ENCODE data around the gene NCOA5. TPM values are rescaled to one million over a fixed set of nuclear protein-coding genes. Genes with fewer than 3 reads are reported as not detected.

The NCOA5 gene
- total RNA-seq, 1 donor from 2014 or later: 42.9 TPM

DNA sequence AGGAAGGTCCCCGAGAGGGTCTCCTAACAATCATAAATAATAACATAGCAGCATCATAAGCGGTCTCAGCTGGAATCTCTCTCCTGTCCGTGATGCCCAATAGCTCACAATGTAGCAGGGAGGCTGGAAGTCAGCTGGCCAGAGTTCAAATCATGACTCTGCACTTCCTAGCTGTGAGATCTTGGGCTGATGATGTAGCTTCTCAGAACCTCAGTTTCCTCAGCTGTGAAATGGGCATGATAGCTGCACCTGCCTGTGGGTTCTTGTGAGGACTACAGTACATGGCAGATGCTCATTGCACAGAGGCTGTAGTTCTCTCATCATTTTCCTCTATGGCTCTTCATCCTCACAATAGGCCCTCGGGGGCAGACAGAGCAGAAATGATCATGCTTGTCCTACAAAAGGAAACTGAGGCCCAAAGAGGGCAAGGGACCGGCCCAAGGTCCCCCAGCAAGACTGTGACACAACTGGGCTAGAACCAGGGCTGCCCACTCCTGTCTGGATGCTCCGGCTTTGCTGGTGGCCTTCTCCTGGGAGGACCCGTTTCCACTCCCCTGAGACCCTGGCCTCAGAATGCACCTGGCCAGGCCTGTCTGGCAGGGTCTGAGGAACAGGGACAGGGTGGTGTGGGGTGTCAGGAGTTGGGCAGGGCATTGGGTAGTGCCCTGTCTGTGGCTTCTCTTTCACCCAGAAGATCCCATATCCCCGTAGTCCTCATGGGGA is 43.0 kb downstream of the NCOA5 start:
- Mint-ChIP-seq H3K27ac (ENCODE audit: unreplicated experiment) (no peak overlapping the region), H3K27me3 (ENCODE audit: unreplicated experiment) (peaks cover 14% of the 10 kb centered on the region), H3K4me3 (ENCODE audit: unreplicated experiment) (no peak overlapping the region), H3K4me1 (ENCODE audit: low read depth, unreplicated experiment) (peaks cover 8% of the 10 kb centered on the region), H3K9me3 (ENCODE audit: unreplicated experiment) (no peaks in the 10 kb centered on the region), H3K36me3 (ENCODE audit: unreplicated experiment) (peaks cover 6% of the 10 kb centered on the region)
- TF ChIP-seq CTCF (IDR thresholded peaks at IDR 0.05; ENCODE audit: partially characterized antibody, unreplicated experiment): no peak
- DNase-seq: no peak

DNA sequence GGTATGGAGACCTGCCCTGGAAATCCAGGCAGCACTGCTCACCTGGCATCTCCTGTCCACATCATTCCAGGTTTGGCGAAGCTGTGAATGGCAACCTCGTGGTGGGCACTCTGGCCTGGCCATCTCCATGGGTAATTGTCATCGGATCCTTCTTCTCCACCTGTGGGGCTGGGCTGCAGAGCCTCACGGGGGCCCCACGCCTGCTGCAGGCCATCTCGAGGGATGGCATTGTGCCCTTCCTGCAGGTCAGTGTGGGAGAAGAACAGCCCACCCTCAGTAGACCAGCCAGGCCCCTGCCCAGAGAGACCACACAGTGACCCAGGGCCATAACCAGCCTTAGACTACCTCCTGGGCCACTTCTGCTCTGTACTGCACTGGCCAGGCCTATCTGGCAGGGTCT is 44.9 kb downstream of the NCOA5 start:
- Mint-ChIP-seq H3K27ac (ENCODE audit: unreplicated experiment) (no peak overlapping the region), H3K9me3 (ENCODE audit: unreplicated experiment) (no peaks in the 10 kb centered on the region), H3K36me3 (ENCODE audit: unreplicated experiment) (peaks cover 12% of the 10 kb centered on the region), H3K27me3 (ENCODE audit: unreplicated experiment) (peaks cover 22% of the 10 kb centered on the region), H3K4me1 (ENCODE audit: low read depth, unreplicated experiment) (peaks cover 8% of the 10 kb centered on the region), H3K4me3 (ENCODE audit: unreplicated experiment) (no peak overlapping the region)
- TF ChIP-seq CTCF (IDR thresholded peaks at IDR 0.05; ENCODE audit: partially characterized antibody, unreplicated experiment): no peak
- no peak for DNase-seq

DNA sequence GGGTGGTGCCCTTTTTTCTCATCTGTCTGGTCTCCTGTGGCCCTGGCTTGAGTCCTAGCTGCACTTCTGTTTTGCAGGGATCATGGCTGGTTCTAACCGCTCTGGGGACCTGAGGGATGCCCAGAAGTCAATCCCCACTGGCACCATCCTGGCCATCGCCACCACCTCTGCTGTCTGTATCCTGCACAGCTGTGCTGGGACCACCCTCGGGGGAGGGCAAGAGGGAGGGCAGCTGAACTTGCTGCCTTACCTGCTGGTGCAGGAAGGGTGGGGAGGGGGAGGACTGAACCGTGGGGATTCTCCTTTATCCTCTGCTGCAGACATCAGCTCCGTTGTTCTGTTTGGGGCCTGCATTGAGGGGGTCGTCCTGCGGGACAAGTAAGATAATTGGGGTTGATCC is 46.2 kb downstream of the NCOA5 start:
- Mint-ChIP-seq H3K4me1 (ENCODE audit: low read depth, unreplicated experiment) (peaks cover 8% of the 10 kb centered on the region), H3K27me3 (ENCODE audit: unreplicated experiment) (peaks cover 22% of the 10 kb centered on the region), H3K27ac (ENCODE audit: unreplicated experiment) (no peak overlapping the region), H3K4me3 (ENCODE audit: unreplicated experiment) (no peak overlapping the region), H3K36me3 (ENCODE audit: unreplicated experiment) (peaks cover 12% of the 10 kb centered on the region), H3K9me3 (ENCODE audit: unreplicated experiment) (no peaks in the 10 kb centered on the region)
- TF ChIP-seq CTCF (IDR thresholded peaks at IDR 0.05; ENCODE audit: partially characterized antibody, unreplicated experiment): no peak
- no peak for DNase-seq

DNA sequence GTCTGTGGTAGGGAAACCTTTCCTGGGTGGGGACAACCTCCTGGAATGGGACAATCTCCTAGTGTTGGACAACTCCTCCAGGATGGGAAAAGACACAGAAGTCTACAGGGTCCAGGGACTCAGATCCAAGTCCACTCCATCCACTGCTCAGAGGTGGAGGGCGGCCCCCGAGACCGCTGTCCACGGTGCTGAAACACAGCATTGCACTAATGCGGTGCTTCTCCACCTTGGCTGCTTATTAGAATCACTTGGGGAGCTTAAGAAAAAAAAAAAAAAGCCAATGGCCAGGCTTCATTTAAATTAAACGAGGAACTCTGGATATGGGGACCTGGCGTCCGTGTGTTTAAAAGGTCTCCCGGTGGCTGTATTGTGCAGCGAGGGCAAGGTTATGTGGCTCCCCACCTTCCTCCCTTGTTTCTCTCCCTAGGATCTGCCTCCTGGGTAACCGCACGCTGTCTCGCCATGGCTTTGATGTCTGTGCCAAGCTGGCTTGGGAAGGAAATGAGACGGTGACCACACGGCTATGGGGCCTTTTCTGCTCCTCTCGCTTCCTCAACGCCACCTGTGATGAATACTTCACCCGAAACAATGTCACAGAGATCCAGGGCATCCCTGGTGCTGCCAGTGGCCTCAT is 48.7 kb downstream of the NCOA5 start:
- no peak for DNase-seq
- no peak for TF ChIP-seq CTCF (IDR thresholded peaks at IDR 0.05; ENCODE audit: partially characterized antibody, unreplicated experiment)
- Mint-ChIP-seq H3K4me1 (ENCODE audit: low read depth, unreplicated experiment) (peaks cover 6% of the 10 kb centered on the region), H3K36me3 (ENCODE audit: unreplicated experiment) (peaks cover 7% of the 10 kb centered on the region), H3K27ac (ENCODE audit: unreplicated experiment) (no peak overlapping the region), H3K27me3 (ENCODE audit: unreplicated experiment) (peaks cover 28% of the 10 kb centered on the region), H3K4me3 (ENCODE audit: unreplicated experiment) (no peak overlapping the region), H3K9me3 (ENCODE audit: unreplicated experiment) (no peaks in the 10 kb centered on the region)

DNA sequence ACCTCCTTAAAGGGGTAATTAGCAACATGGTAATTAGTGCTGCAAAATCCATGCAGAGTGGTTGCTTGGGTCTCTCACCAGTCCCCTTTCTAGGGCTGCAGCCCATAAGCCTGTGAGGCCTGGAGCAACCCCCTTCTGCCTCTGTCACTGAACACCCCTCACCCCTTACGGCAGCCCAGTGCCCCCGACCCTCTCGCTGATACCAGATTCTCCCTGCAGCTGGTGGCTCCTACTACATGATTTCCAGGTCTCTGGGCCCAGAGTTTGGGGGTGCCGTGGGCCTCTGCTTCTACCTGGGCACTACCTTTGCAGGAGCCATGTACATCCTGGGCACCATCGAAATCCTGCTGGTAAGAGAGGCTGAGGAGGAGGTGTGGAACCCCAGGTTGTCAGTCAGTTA is 52.7 kb downstream of the NCOA5 start:
- peaks cover 2% of the 10 kb centered on the region for H3K9me3 Mint-ChIP-seq (ENCODE audit: unreplicated experiment)
- no peak overlapping the region for H3K27ac Mint-ChIP-seq (ENCODE audit: unreplicated experiment)
- no peak overlapping the region for H3K4me3 Mint-ChIP-seq (ENCODE audit: unreplicated experiment)
- no peak for TF ChIP-seq CTCF (IDR thresholded peaks at IDR 0.05; ENCODE audit: partially characterized antibody, unreplicated experiment)
- no peaks in the 10 kb centered on the region for H3K4me1 Mint-ChIP-seq (ENCODE audit: low read depth, unreplicated experiment)
- H3K27me3 Mint-ChIP-seq (ENCODE audit: unreplicated experiment): peaks cover 41% of the 10 kb centered on the region
- no peak for DNase-seq
- peaks cover 13% of the 10 kb centered on the region for H3K36me3 Mint-ChIP-seq (ENCODE audit: unreplicated experiment)
